Nephron (organoid): ENCODE results near the gene GIPR.

Source experiments
- H3K27ac Mint-ChIP-seq, 3 experiments: 2 replicates each; pipeline ENCODE4 v1.8.0; 2020; ENCODE audit warnings: mixed read lengths in 3 of 3, mild to moderate bottlenecking in 2 of 3, moderate library complexity in 1 of 3
- H3K27me3 Mint-ChIP-seq: 2 replicates; pipeline ENCODE4 v1.8.0; 2021; ENCODE audit warnings: low read depth, mild to moderate bottlenecking, moderate library complexity, mixed read lengths
- H3K36me3 Mint-ChIP-seq: 2 replicates; pipeline ENCODE4 v1.8.0; 2020; ENCODE audit warnings: low read depth, mixed read lengths
- H3K4me1 Mint-ChIP-seq: 2 replicates; pipeline ENCODE4 v1.8.0; 2020; ENCODE audit warnings: mixed read lengths
- H3K4me3 Mint-ChIP-seq, 3 experiments: 2 replicates each; pipeline ENCODE4 v1.8.0; 2020; ENCODE audit warnings: mild to moderate bottlenecking in 3 of 3, mixed read lengths in 3 of 3, moderate library complexity in 2 of 3
- H3K9me3 Mint-ChIP-seq: 2 replicates; pipeline ENCODE4 v1.8.0; 2020; ENCODE audit warnings: mixed read lengths
- CTCF ChIP-seq, 3 experiments: fragments of 200-600 bp; sonication (generic); IDR thresholded peaks; one replicate each; pipeline ENCODE4 v1.5.0; 2021; ENCODE audit warnings: antibody characterized with exemption in 3 of 3; ENCODE audit not compliant: unreplicated experiment in 3 of 3

GIPR gene

GRCh38 chr19:45730368-45731288 is 62.6 kb downstream of the GIPR start, which contains the start of gene FBXO46:
TSS of gene FBXO46 (minus strand) at chr19:45730896. CDS start at chr19:45713495, 17,401 bp downstream.
- no peak for TF ChIP-seq CTCF (IDR thresholded peaks at IDR 0.05; ENCODE audit: unreplicated experiment in 3 of 3)
- H3K27me3 Mint-ChIP-seq = no peaks in the 10 kb centered on the region
- peak within 1 kb of the TSS; percentile 92 to 96 (median 93) for H3K4me3 Mint-ChIP-seq
- H3K36me3 Mint-ChIP-seq = peaks cover 4% of the 10 kb centered on the region
- peaks cover 22% of the 10 kb centered on the region for H3K4me1 Mint-ChIP-seq
- H3K27ac Mint-ChIP-seq = peak within 1 kb of the TSS; percentile 68 to 88 (median 83)
- H3K9me3 Mint-ChIP-seq = no peaks in the 10 kb centered on the region
